ENCODE results near the gene AP3M1. TPM values are rescaled to one million over a fixed set of nuclear protein-coding genes. Genes with fewer than 3 reads are reported as not detected.
A peak's percentile ranks its signal among the peaks of the same experiment; 100 is the strongest.

The AP3M1 gene
- total RNA-seq, 4 donors from 2014 or later: 13.8 to 37.8 (median 28.4) TPM

DNA sequence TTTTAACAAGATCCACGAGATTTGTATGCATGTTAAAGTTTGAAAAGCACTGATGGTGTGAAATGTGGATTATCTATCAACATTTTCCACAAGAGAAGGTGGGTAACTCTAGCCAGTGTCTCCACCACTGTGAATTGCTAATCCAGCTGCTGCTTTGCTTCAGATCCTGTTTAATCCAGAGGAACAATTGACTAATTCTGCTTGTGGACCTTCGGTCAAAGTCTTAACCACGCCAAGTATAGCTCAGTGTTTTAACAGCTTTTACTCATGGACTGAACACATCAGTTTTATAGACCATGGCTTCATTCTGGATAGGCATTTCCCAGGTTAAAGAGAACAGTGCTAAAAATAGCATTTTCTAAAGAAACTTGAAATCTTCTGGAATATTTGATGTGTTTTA lies 23.9 kb upstream of the AP3M1 start:
- TF ChIP-seq POLR2A (IDR thresholded peaks at IDR 0.05): no peak
- TF ChIP-seq, protein P1, sequence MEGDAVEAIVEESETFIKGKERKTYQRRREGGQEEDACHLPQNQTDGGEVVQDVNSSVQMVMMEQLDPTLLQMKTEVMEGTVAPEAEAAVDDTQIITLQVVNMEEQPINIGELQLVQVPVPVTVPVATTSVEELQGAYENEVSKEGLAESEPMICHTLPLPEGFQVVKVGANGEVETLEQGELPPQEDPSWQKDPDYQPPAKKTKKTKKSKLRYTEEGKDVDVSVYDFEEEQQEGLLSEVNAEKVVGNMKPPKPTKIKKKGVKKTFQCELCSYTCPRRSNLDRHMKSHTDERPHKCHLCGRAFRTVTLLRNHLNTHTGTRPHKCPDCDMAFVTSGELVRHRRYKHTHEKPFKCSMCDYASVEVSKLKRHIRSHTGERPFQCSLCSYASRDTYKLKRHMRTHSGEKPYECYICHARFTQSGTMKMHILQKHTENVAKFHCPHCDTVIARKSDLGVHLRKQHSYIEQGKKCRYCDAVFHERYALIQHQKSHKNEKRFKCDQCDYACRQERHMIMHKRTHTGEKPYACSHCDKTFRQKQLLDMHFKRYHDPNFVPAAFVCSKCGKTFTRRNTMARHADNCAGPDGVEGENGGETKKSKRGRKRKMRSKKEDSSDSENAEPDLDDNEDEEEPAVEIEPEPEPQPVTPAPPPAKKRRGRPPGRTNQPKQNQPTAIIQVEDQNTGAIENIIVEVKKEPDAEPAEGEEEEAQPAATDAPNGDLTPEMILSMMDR (IDR thresholded peaks at IDR 0.05): no peak

DNA sequence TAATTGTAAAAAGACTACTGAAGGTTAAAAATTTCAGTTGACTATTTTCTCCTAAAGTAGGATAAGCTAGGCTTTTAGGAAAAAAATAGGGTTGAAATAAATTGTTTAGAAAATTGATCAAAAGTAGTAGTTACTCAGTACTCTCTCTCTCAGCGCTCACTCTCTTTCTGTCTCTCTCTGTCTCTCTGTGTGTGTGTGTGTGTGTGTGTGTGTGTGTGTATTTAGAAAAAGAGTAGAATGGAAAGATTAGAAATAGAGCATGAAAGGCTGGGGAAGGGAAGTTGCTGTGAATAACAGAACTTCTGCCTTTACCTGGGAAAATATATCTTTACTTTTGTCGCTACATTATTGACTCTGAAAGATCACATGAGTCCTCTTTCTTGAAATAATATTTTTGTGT lies 21.0 kb upstream of the AP3M1 start:
- no peaks in the 10 kb centered on the region for H3K4me1 ChIP-seq
- no peak overlapping the region for H3K4me3 ChIP-seq
- no peak overlapping the region for H3K27ac ChIP-seq
- no peaks in the 10 kb centered on the region for H3K27me3 ChIP-seq
- H3K9me3 ChIP-seq: no peaks in the 10 kb centered on the region
- no peak for TF ChIP-seq POLR2A (IDR thresholded peaks at IDR 0.05)
- H3K36me3 ChIP-seq: no peaks in the 10 kb centered on the region
- intact Hi-C loops (cut with DNase I; ENCODE audit: low total_unique reads): no loop called here
- no peak for DNase-seq

More for the DNA sequence above, 23.9 kb upstream of the AP3M1 start:
- DNase-seq: no peak
- intact Hi-C loops (cut with DNase I; ENCODE audit: low total_unique reads): no loop called here
- Histone ChIP-seq H3K27me3 (no peaks in the 10 kb centered on the region), H3K27ac (peak overlapping the region in 1 of 2 donors; percentile 34), H3K4me3 (no peak overlapping the region), H3K4me1 (no peaks in the 10 kb centered on the region), H3K9me3 (no peaks in the 10 kb centered on the region), H3K36me3 (no peaks in the 10 kb centered on the region)

DNA sequence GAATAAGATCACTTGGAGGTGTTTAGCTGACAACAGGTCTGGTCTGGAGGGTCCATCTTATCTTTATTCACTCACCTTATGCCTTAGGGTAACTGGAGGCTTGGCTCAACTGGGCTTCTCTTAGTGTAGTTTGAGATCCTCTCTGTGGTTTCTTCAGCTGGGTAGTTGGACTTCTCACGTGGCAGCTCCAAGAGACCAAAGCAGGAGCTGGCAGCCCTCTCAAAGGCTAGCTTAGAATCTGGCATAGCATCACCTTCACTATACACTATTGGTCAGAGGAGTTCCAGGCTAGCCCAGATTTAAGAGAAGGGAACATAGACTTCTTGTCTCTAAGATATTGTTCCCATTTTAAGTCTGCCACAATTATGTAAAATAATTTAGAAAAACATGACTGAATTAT lies 16.8 kb upstream of the AP3M1 start:
- intact Hi-C loops (cut with DNase I; ENCODE audit: low total_unique reads): no loop called here
- Histone ChIP-seq H3K36me3 (no peaks in the 10 kb centered on the region), H3K4me1 (no peaks in the 10 kb centered on the region), H3K9me3 (no peaks in the 10 kb centered on the region), H3K27me3 (no peaks in the 10 kb centered on the region), H3K27ac (no peak overlapping the region), H3K4me3 (no peak overlapping the region)
- TF ChIP-seq, protein P1 (IDR thresholded peaks at IDR 0.05): no peak
- no peak for TF ChIP-seq POLR2A (IDR thresholded peaks at IDR 0.05)
- no peak for DNase-seq

DNA sequence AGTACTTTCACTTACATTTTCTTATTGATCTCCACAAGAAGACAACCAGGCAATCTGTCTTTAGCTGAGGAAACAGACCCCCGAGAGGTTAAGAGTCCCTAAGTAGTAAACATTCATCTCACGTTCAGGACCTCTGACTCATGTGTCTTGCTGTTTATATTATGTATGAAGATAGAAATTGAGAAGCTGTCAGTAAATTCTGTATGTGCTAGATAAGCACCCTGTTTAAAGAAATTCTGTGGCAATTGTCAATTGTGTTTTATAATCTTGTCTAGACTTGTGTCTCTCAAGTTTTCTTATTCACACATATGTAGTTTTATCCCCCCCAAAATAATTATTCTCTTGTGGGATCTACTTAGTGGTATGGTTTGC lies 14.9 kb upstream of the AP3M1 start:
- no peaks in the 10 kb centered on the region for H3K9me3 ChIP-seq
- no peak for DNase-seq
- no peaks in the 10 kb centered on the region for H3K27me3 ChIP-seq
- no peaks in the 10 kb centered on the region for H3K36me3 ChIP-seq
- no peaks in the 10 kb centered on the region for H3K4me1 ChIP-seq
- no peak for TF ChIP-seq POLR2A (IDR thresholded peaks at IDR 0.05)
- TF ChIP-seq, protein P1 (IDR thresholded peaks at IDR 0.05): no peak
- H3K27ac ChIP-seq: no peak overlapping the region
- intact Hi-C loops (cut with DNase I; ENCODE audit: low total_unique reads): no loop called here
- H3K4me3 ChIP-seq: no peak overlapping the region

DNA sequence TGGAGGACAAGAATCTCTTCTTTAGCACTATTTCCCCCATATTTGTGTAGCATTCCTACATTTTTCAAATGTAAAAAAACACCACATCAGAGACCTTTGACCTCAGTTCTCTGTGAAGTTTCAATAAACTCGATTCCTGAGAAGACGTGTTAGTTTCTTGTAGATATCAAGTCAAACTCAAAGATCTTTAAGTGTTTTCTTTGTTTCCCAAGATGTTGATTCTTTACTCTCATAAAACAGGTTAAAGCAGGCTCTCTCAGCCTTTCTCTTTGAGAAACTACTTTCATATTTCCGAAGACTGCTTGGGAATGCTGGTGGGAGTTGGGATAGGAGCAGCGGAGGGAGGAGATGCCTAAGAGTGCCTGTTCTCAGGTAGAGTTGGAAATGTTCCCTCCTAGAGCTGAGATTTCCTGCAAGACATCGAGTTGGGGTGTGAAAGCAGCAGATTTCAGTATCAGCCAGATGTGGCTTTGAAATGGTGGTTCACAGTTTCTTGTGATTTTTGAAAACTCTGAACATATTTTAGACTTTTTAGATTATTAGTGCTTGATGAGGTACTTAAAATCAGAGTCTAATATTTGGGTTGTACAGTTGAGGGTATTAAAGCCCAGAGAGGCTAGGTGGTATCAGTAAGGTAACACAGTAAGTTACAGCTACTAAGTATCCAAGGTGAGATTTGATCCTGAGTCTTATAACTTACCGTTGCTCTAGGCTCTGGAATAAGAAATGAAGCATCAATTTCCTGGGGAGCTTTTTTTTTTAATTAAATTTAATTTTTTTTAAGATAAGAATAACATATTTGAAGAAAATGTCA lies 14.3 kb upstream of the AP3M1 start:
- H3K27me3 ChIP-seq: no peaks in the 10 kb centered on the region
- no peaks in the 10 kb centered on the region for H3K9me3 ChIP-seq
- no peak overlapping the region for H3K4me3 ChIP-seq
- intact Hi-C loops (cut with DNase I; ENCODE audit: low total_unique reads): no loop called here
- no peaks in the 10 kb centered on the region for H3K36me3 ChIP-seq
- TF ChIP-seq, protein P1 (IDR thresholded peaks at IDR 0.05): no peak
- TF ChIP-seq POLR2A (IDR thresholded peaks at IDR 0.05): no peak
- H3K27ac ChIP-seq: no peak overlapping the region
- no peak for DNase-seq
- H3K4me1 ChIP-seq: no peaks in the 10 kb centered on the region
